Left ventricle myocardium superior (tissue), 1 donor: ENCODE data around the gene S100A10. TPM values are rescaled to one million over a fixed set of nuclear protein-coding genes. Genes with fewer than 3 reads are reported as not detected.

Experiments used
- ATAC-seq: fragments of 200-7000 bp; cut with Tn5 transposase; one replicate; pipeline ENCODE4 v1.9.1; 2020; ENCODE audit warnings: mild to moderate bottlenecking, moderate library complexity
- DNase-seq: peaks from one replicate; pipeline ENCODE4 v3.0.0-alpha.2; 2020
- intact Hi-C: fragments of 100-400 bp; cut with micrococcal nuclease; formaldehyde crosslinking; loops from one replicate; pipeline ENCODE4 v1.11.0; 2022
- total RNA-seq: library from RNA; stranded (reverse); fragmentation: NEBNext Ultra II Directional; extraction: Animal tissue kit (Norgen Biotek cat#: 25700); gene quantifications from one replicate; pipeline ENCODE4 v1.2.1, GENCODE V29; 2021
- donor health status: DM: no; HTN: yes; CAD: no; lungs with severe emphysema.

Gene S100A10
- total RNA-seq, 1 donor from 2014 or later = 201 TPM

GRCh38 chr1:151990856-151991198 lies 2.8 kb downstream of the S100A10 start:
- ATAC-seq = no peak
- DNase-seq = no peak
- intact Hi-C loops = no loop called here

- no peak for DNase-seq
- no peak for ATAC-seq
- intact Hi-C loops = no loop called here
Measured at GRCh38 chr1:151990058-151990855, 3.4 kb downstream of the S100A10 start.

- intact Hi-C loops = no loop called here
- ATAC-seq (peak; percentile 48), DNase-seq (peak; percentile 75)
Measured at GRCh38 chr1:151989211-151989862, 4.3 kb downstream of the S100A10 start.

GRCh38 chr1:151988405-151988923 lies 5.2 kb downstream of the S100A10 start:
- DNase-seq = no peak
- intact Hi-C loops = no loop called here
- ATAC-seq = no peak

GRCh38 chr1:151986501-151987190 lies 7.0 kb downstream of the S100A10 start:
- no peak for DNase-seq
- intact Hi-C loops = no loop called here
- no peak for ATAC-seq

GRCh38 chr1:151985768-151986167 lies 7.9 kb downstream of the S100A10 start:
- intact Hi-C loops = no loop called here
- no peak for ATAC-seq
- DNase-seq = no peak

GRCh38 chr1:151985270-151985669 lies 8.4 kb downstream of the S100A10 start:
- ATAC-seq (no peak), DNase-seq (no peak)
- intact Hi-C loops = no loop called here

- DNase-seq (no peak), ATAC-seq (no peak)
- intact Hi-C loops = no loop called here
Measured at GRCh38 chr1:151984313-151984956, 9.2 kb downstream of the S100A10 start.

GRCh38 chr1:151982300-151983005 lies 11.2 kb downstream of the S100A10 start:
- ATAC-seq (no peak), DNase-seq (no peak)
- intact Hi-C loops = no loop called here

GRCh38 chr1:151981178-151981525 lies 12.5 kb downstream of the S100A10 start:
- DNase-seq (no peak), ATAC-seq (no peak)
- intact Hi-C loops = no loop called here

- DNase-seq = peak; percentile 50
- ATAC-seq = peak; percentile 84
- intact Hi-C loops = no loop called here
Measured at GRCh38 chr1:151980287-151981177, 13.1 kb downstream of the S100A10 start.

- ATAC-seq (no peak), DNase-seq (no peak)
- intact Hi-C loops = no loop called here
Measured at GRCh38 chr1:151978922-151979321, 14.7 kb downstream of the S100A10 start.

GRCh38 chr1:151977662-151978230 lies 15.9 kb downstream of the S100A10 start:
- ATAC-seq (no peak), DNase-seq (no peak)
- intact Hi-C loops = no loop called here

GRCh38 chr1:151976858-151977257 lies 16.8 kb downstream of the S100A10 start:
- DNase-seq = no peak
- no peak for ATAC-seq
- intact Hi-C loops = no loop called here

GRCh38 chr1:151976015-151976343 lies 17.7 kb downstream of the S100A10 start:
- intact Hi-C loops = no loop called here
- DNase-seq (no peak), ATAC-seq (no peak)

GRCh38 chr1:151975311-151976014 lies 18.2 kb downstream of the S100A10 start:
- intact Hi-C loops = no loop called here
- no peak for DNase-seq
- ATAC-seq = no peak

GRCh38 chr1:151972542-151973248 lies 21.0 kb downstream of the S100A10 start:
- DNase-seq (no peak), ATAC-seq (peak; percentile 50)
- intact Hi-C loops = no loop called here
